ENCODE data around the gene ADGRD1. TPM values are rescaled to one million over a fixed set of nuclear protein-coding genes. Genes with fewer than 3 reads are reported as not detected.

The ADGRD1 gene
- total RNA-seq, 1 donor from 2014 or later, result 0.84 TPM

DNA sequence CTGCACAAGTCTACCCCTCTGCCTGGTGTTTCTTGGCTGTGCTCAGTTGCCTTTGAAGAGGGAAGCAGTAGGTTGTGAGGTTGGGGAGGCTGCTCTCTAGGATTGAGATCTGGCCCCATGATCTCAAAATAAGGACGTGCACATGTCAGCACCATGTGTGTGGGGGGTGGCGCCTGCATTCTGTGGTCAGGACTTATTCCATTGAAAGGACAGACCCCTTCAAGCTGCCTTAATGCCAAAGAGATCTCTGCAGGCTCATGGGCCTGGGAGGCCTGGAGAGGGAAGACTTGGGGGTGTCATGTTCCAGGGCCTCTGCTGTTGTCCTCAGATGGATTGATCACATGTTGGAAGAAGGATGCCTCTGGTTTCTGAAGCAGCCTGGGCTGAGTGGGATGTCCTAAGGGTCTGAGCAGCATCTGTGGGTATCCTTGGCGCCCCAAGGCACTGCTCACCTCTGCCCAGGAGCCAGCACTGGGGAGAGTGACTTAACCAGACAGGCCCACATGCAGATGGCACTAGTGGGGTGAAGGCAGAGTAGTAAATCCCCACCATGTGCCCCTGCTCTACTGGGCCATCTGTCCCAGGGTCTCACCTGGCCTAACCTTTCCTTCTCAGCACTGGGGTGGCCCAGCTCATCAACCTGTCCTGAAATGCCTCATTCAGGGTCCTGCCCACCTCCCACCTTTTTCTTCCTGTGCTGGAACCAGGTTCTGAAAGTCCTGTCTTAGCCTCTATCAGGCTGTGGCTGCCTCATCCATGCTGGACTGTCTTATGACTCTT lies 118.9 kb downstream of the ADGRD1 start:
- no peak overlapping the region for H3K4me3 Mint-ChIP-seq
- no peaks in the 10 kb centered on the region for H3K9me3 Mint-ChIP-seq
- DNase-seq, result no peak
- intact Hi-C loops (cut with micrococcal nuclease), result no loop called here
- no peak overlapping the region for H3K27ac Mint-ChIP-seq
- H3K4me1 Mint-ChIP-seq, result no peaks in the 10 kb centered on the region
- H3K36me3 Mint-ChIP-seq (ENCODE audit: low read depth), result no peaks in the 10 kb centered on the region
- no peaks in the 10 kb centered on the region for H3K27me3 Mint-ChIP-seq

DNA sequence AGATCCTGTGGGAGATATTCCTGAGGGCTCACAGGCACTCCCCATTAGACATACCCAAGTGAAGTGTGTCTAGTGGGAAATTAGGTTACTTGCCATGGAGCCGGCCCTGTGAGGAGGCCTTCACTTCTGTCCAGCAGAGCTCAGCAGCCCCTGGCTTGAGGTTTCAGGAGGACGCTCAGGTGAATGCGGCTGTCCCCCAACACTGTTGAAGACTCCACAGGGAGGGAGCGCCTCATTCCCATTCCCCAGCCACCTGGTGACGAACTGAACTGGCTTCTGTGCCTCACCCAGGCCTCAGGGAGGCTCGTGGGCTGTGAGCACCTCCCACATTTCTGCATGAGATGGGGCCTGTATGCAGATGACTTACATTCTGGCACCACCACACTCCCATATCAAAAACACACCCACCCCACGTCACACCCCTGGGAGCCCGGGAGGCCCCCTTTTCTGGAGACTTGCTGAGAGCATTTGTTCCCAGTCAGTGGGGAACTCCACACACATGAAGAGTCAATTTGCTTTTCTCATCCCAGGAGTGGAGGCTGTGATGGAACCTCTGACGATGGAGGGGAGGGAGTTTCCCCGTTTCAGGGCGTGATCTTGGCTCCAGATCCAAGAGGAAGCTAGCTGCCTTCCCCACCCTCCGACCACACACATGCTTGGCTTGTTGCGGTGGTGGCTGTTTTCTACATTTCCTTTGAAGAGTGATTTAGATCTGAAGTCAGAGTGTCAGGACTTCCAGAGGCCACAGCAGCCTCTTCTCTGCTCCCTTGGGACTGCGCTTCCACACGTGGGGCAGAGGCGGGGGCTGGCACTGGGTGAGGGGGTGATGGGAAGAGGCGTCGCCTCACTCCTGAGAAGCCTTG lies 120.7 kb downstream of the ADGRD1 start:
- Mint-ChIP-seq H3K36me3 (ENCODE audit: low read depth) (no peaks in the 10 kb centered on the region), H3K4me1 (no peaks in the 10 kb centered on the region), H3K27me3 (peaks cover 2% of the 10 kb centered on the region), H3K27ac (no peak overlapping the region), H3K4me3 (no peak overlapping the region), H3K9me3 (no peaks in the 10 kb centered on the region)
- intact Hi-C loops (cut with micrococcal nuclease), result no loop called here
- DNase-seq, result no peak

DNA sequence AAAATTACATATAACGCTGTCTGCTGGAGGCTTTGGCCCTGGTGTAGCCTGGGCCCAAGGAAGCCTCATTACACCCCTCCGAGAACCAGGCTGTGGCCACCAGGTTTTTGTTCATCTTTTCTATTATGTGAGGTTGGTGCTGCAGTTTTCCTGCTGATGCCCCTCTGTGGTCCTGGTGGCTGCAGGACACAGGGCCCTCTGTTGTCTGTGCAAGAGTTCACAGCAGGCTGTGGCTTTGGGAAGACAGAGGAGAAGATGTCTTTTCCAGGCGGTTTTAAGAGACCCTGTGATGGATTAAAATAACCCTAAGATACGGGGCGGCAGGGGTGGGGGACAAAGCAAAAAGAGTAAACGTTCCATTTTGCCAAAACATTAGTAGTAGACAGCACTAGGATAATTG lies 121.5 kb downstream of the ADGRD1 start:
- no peaks in the 10 kb centered on the region for H3K4me1 Mint-ChIP-seq
- H3K4me3 Mint-ChIP-seq, result no peak overlapping the region
- no peaks in the 10 kb centered on the region for H3K9me3 Mint-ChIP-seq
- H3K27me3 Mint-ChIP-seq, result peaks cover 2% of the 10 kb centered on the region
- DNase-seq, result no peak
- H3K27ac Mint-ChIP-seq, result no peak overlapping the region
- intact Hi-C loops (cut with micrococcal nuclease), result no loop called here
- no peaks in the 10 kb centered on the region for H3K36me3 Mint-ChIP-seq (ENCODE audit: low read depth)

DNA sequence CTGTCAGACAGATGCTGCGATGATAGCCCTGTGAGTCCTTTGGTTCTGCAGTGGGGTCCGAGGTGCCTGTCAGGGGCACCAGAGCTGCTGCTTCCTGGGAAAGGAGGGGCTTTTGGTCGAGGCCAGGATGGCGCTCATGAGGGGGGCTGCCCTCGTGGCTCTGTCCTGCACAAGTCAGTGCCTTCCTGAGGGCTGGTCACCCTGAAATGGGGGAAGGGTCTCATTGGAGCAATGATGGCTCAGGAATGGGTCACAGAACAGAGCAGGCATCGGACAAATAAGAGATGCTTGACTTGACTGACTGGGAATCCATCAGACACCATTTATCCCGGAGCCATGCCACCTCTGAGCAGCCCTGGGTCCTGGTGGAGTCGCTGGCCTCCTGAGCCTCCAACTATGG lies 121.9 kb downstream of the ADGRD1 start:
- H3K36me3 Mint-ChIP-seq (ENCODE audit: low read depth), result no peaks in the 10 kb centered on the region
- no peak overlapping the region for H3K4me3 Mint-ChIP-seq
- no peaks in the 10 kb centered on the region for H3K9me3 Mint-ChIP-seq
- intact Hi-C loops (cut with micrococcal nuclease), result no loop called here
- H3K27ac Mint-ChIP-seq, result no peak overlapping the region
- no peaks in the 10 kb centered on the region for H3K4me1 Mint-ChIP-seq
- peaks cover 2% of the 10 kb centered on the region for H3K27me3 Mint-ChIP-seq
- DNase-seq, result no peak

DNA sequence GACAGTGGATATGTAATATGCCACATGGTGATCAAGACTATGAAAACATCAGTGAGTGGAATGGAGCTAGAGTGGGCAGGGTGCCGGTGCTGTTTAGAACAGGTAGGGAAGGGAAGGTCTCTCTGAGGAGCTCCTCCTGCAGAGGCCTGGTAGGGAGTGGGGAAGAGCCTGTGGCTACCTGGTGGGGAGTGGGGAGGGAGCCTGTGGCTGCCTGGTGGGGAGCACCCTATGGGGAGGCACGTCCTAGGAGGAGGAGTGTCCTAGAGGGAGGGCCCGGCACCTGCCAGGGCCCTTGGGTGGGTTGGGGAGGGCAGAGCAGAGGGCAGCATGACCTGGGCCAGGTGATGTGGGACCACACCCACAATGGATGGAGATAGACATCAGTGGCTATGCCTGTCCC lies 122.6 kb downstream of the ADGRD1 start:
- no peak for DNase-seq
- Mint-ChIP-seq H3K27ac (no peak overlapping the region), H3K27me3 (peaks cover 3% of the 10 kb centered on the region), H3K9me3 (no peaks in the 10 kb centered on the region), H3K4me1 (no peaks in the 10 kb centered on the region), H3K36me3 (ENCODE audit: low read depth) (no peaks in the 10 kb centered on the region), H3K4me3 (no peak overlapping the region)
- intact Hi-C loops (cut with micrococcal nuclease), result no loop called here

DNA sequence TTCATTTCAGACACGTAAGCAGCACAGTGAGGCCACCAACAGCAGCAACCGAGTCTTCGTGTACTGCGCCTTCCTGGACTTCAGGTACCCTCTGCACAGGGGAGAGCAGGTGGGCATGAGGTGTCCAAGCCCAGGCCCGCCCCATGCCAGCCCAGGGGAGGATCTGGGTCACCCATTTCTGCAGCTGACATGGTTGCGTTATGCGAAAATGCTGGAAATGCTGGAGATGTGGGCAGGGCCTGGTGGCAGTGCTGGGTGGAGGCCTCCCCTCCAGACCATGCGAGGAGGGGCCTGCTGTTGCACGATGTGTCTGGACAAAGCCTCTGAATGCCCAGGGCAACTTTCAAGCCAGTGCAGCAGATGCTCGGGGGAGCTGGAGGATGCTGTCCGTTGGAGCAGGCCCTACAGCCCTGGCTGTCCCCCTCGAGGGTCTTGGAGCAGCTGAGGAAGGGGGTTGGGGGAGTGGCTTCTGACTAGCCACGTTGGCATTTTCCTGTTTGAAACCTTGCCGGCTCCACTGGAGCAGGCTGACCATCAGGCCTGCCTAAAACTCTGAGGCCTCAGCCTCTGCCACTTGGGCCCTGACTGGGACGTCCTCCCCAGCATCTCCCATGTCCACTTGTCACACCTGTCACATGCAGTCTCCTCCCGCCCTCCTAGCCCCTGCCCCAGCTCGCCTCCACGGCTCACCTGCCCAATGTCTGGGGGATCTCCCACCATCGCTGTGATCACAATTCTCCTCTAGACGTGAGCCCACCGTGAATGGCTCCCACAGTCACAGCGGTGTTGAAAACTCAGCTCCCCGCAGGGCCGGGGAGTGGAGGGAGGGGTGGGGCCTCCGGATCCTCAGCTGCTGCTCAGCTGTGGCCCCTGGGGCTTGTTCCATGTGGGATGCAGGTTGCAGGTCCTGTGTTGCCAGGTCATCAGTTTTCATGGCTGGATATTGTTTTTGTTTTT lies 123.4 kb downstream of the ADGRD1 start:
- H3K4me3 Mint-ChIP-seq, result no peak overlapping the region
- H3K27ac Mint-ChIP-seq, result no peak overlapping the region

DNA sequence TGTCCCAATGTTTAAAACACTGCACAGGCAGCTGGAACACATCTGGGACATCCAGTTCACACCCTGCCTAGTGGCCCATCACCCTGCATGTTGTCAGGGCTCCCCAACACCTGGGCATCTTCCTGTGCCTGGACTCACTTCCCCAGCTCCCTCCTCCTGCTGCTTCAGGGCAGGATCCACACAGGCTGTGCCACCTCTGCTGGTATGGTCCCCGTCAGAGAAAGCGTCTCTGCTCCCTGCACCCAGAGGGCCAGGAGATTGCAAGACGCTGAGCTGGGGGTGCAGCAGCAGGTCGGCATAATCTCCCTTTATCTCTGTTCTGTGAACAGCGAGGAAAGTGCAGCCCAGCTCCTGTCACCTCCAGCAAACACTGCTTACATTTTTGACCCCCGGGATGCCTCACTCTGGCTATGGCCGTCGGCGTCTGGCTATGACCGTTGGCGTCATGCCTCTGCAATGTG lies 124.3 kb downstream of the ADGRD1 start:
- intact Hi-C loops (cut with micrococcal nuclease), result no loop called here
- H3K36me3 Mint-ChIP-seq (ENCODE audit: low read depth), result no peaks in the 10 kb centered on the region
- H3K4me3 Mint-ChIP-seq, result no peak overlapping the region
- no peak for DNase-seq
- no peak overlapping the region for H3K27ac Mint-ChIP-seq
- peaks cover 9% of the 10 kb centered on the region for H3K27me3 Mint-ChIP-seq
- no peaks in the 10 kb centered on the region for H3K4me1 Mint-ChIP-seq
- no peaks in the 10 kb centered on the region for H3K9me3 Mint-ChIP-seq

More for the DNA sequence above, 123.4 kb downstream of the ADGRD1 start:
- H3K4me1 Mint-ChIP-seq, result no peaks in the 10 kb centered on the region
- intact Hi-C loops (cut with micrococcal nuclease), result no loop called here
- DNase-seq, result no peak
- peaks cover 8% of the 10 kb centered on the region for H3K27me3 Mint-ChIP-seq
- H3K36me3 Mint-ChIP-seq (ENCODE audit: low read depth), result no peaks in the 10 kb centered on the region
- H3K9me3 Mint-ChIP-seq, result no peaks in the 10 kb centered on the region

DNA sequence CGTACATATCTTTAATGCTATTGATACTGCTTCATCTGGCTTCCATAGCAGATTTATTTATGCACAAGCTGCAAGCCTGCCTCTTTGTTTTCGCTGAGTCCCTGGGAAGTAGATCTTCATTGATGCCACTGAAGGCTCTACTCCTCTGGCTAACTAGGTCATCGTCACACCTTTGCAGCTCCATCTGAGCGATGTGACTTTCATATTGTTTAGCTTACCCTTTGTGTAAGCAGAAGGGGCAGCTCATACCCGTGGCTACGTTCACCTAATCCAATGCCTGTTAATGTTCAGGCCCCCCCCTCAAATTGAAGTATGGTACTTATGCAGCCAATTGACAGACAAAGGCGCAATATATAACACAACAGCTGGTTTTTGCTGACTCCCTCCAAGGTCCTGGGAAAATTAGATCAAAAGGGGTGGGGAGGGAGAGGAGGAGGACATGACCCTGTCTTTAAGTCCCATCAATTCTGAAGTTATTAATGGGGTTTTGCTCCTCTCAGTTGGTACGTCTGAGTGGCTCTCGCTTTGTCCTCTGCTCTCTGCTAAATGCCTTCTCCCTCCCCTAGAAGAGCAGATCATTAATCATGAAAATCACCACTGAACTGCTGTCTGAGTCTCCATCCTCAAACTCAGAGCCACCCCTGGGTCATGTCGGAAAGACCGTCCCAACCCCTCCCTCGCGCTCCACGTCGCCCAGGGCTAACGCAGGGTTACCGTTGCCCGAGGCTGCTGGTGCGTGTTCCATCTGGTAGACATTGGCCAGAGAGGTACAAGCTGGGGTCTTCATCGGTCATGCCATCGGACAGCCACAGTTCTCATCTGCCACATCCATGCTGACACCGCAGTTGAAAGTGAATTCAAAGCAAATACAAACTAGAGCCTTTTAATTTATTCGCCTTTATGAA lies 128.8 kb downstream of the ADGRD1 start:
- no peak overlapping the region for H3K4me3 Mint-ChIP-seq
- H3K4me1 Mint-ChIP-seq, result no peaks in the 10 kb centered on the region
- no peak overlapping the region for H3K27ac Mint-ChIP-seq
- no peak for DNase-seq
- H3K36me3 Mint-ChIP-seq (ENCODE audit: low read depth), result no peaks in the 10 kb centered on the region
- intact Hi-C loops (cut with micrococcal nuclease), result no loop called here
- no peaks in the 10 kb centered on the region for H3K9me3 Mint-ChIP-seq
- peaks cover 9% of the 10 kb centered on the region for H3K27me3 Mint-ChIP-seq

DNA sequence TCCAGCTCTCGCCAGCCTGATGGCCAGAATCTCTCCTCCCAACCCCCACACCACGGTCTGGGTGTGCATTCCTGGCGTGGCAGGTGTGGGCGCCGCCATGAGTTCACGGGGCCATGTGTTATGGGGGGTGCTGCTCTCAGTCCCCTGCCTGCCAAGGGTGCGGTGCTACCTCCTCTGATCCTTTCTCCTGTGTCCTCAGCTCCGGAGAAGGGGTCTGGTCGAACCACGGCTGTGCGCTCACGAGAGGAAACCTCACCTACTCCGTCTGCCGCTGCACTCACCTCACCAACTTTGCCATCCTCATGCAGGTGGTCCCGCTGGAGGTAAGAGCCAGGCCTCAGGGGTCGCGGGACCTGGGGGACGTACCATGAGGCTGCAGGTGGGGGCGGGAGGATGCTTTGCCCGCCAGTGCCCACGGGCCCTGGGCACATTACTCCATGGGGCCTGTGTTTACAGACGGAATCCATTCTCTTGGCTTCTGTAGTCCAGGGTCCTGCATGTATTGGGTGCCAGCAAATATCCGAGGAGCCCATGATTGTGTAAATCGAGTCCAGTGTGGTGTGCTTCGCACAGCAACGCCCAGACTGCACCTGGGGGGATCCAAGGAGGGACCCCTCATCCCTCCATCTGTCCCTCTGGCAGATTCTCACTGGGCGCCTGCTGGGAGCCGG lies 130.8 kb downstream of the ADGRD1 start:
- Mint-ChIP-seq H3K4me1 (no peaks in the 10 kb centered on the region), H3K9me3 (no peaks in the 10 kb centered on the region), H3K4me3 (no peak overlapping the region), H3K36me3 (ENCODE audit: low read depth) (no peaks in the 10 kb centered on the region), H3K27me3 (peaks cover 6% of the 10 kb centered on the region), H3K27ac (no peak overlapping the region)
- intact Hi-C loops (cut with micrococcal nuclease), result no loop called here
- no peak for DNase-seq

DNA sequence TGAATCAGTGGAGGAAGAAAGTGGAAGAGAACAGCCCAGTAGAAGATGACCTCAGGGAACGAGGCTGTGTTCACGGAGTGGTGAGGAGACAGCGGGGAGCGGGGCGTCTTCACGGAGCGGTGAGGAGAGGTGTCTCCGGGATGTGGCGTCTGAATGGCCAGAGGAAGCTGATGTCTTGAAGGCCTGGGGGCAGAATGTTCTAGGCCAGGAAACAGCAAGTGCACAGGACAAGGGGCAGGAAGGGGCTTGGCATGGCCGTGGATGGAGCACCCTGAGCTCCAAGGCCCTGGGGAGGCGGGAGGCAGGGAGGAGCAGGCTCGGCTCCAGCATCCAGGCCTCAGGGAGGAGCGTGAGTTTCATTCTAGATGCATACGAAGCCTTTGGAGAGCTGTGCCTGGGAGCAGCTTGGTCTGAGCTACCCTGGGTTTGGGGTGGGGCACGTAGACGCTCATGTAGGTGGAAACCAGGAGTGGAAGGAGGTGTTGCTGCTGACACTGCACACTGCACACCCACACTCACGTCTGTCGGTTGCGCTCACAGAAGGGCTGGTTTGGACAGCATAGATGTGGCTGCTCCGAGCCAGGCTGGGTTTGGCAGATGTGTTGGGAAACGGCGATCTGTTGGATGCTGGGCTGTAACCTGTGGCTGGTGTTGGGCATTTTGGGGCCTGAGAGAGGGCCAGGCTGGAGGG lies 131.6 kb downstream of the ADGRD1 start:
- peaks cover 6% of the 10 kb centered on the region for H3K27me3 Mint-ChIP-seq
- no peaks in the 10 kb centered on the region for H3K4me1 Mint-ChIP-seq
- H3K4me3 Mint-ChIP-seq, result no peak overlapping the region
- H3K9me3 Mint-ChIP-seq, result no peaks in the 10 kb centered on the region
- no peak overlapping the region for H3K27ac Mint-ChIP-seq
- intact Hi-C loops (cut with micrococcal nuclease), result no loop called here
- DNase-seq, result no peak
- no peaks in the 10 kb centered on the region for H3K36me3 Mint-ChIP-seq (ENCODE audit: low read depth)

DNA sequence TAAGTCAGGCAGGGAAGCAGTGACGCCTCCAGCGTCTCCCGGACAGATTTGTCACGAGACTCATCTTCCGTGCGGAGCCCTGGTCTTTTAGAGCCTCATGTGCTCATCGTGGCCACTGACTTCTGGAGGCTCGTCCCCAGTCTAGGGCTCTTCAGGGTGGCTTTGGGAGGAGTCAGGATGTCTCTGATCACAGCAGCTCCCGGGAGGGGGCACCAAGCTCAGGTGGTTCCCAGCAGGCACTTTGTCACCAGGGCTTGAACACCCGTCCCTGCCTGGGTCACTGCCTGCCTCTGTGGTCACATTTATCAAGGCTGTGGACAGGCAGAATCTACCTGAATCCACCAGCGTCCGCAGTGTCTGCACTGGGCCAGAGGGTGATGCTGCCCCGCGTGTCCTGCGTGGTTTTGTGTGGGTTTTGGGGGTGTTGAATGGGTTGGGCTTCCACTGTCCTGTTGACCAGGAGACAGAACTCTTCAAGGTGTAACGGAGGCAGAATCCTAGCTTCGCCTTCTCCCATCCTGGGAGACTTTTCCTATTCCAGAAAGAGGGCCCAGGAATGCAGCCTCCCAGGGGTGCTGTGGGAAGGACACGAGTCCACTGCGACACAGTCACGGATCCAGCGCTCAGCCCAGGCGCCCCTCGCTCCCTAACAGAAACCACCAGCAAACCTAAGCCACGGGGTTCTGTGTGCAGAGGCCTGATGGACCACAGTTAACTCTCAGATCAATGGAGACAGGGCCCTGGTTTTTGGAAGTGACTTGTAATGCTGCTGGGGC lies 132.3 kb downstream of the ADGRD1 start:
- Mint-ChIP-seq H3K4me3 (no peak overlapping the region), H3K27ac (no peak overlapping the region), H3K36me3 (ENCODE audit: low read depth) (no peaks in the 10 kb centered on the region), H3K27me3 (peaks cover 6% of the 10 kb centered on the region), H3K4me1 (peaks cover 3% of the 10 kb centered on the region), H3K9me3 (no peaks in the 10 kb centered on the region)
- DNase-seq, result no peak
- intact Hi-C loops (cut with micrococcal nuclease), result no loop called here

Measured in activated CD4-positive, alpha-beta T cell treated with anti-CD3 and anti-CD28 coated beads, Interleukin-2, amount 10 ng/mL, durations not matched to agents 24 days and 14 days (primary cell).